Colon (tissue), 2 donors: ENCODE results near the gene ANKRD24.
"Not testable (repeated sequence)": the region's sequence is repeated elsewhere in the genome, so short reads cannot be mapped to it uniquely, and the experiment has no call there.

ENCODE experiments used
- FAIRE-seq: peaks from 2 replicates; lab custom pipeline; 2012; peaks lifted over from hg19 to GRCh38; lab: Jason Lieb, UNC
- donor health status: control.
- donor health status: control.

The ANKRD24 gene

DNA sequence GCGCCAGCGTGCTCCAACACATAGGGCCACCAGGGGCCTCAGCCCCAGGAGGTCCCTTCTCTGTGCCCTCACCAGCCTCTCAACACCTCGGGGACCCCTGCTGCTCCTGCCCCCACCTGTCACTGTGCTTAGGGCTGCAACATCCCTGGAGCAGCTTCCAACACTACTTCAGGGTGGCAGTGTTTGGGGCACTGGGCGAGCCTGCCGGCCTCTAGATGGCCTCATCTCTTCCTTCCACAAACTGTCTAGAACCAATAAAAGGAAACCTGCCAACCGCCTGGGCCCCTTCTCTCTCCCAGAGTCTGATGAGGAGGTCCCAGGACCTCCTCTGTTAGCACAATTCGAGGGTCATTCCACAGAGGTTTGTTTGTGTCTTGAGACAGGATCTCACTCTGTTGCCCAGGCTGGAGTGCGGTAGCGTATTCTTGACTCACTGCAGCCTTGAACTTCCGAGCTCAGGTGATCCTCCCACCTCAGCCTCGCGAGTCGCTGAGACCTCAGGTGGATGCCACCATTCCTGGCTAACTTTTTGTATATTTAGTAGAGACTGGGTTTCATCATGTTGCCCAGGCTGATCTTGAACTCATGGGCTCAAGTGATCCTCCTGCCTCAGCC lies 86.4 kb downstream of the ANKRD24 start:
- FAIRE-seq: no peak

DNA sequence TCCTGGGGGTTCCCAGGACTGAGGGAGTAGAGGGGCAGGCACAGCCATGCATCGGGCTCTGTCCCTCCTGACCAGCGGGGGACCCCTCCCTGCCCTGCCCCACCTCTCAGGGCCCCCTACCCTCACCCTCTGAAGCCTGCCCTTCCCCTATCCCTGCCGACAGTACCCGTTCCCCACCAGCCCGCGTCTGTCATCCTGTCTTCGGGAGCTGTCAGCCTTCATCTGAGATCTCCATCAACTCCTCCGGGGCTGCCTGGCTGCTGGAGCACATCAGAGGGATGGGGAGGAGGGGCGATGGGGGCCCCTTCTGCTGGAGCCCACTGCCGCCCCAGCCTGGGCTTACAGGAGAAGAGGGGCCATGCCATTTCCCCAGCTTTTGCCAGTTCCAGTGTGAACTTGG lies 90.4 kb downstream of the ANKRD24 start:
- FAIRE-seq: no peak

DNA sequence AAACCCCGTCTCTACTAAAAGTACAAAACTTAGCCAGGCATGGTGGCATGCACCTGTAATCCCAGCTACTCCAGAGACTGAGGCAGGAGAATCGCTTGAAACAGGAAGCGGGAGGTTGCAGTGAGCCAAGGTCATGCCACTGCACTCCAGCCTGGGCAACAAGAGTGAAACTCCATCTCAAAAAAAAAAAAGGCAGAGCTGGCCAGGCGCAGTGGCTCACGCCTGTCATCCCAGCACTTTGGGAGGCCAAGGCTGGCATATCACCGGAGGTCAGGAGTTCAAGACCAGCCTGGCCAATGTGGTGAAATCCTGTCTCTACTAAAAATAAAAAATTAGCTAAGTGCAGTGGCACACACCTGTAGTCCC lies 91.8 kb downstream of the ANKRD24 start:
- FAIRE-seq: not testable (repeated sequence)
